Measurements from ENCODE around the gene STRAP.

GRCh38 chr12:15886372-15887042, 4.3 kb downstream of the STRAP start:
- no peak for TF ChIP-seq POLR2AphosphoS5 (IDR thresholded peaks at IDR 0.05; ENCODE audit: low read depth)
- TF ChIP-seq, protein P1, sequence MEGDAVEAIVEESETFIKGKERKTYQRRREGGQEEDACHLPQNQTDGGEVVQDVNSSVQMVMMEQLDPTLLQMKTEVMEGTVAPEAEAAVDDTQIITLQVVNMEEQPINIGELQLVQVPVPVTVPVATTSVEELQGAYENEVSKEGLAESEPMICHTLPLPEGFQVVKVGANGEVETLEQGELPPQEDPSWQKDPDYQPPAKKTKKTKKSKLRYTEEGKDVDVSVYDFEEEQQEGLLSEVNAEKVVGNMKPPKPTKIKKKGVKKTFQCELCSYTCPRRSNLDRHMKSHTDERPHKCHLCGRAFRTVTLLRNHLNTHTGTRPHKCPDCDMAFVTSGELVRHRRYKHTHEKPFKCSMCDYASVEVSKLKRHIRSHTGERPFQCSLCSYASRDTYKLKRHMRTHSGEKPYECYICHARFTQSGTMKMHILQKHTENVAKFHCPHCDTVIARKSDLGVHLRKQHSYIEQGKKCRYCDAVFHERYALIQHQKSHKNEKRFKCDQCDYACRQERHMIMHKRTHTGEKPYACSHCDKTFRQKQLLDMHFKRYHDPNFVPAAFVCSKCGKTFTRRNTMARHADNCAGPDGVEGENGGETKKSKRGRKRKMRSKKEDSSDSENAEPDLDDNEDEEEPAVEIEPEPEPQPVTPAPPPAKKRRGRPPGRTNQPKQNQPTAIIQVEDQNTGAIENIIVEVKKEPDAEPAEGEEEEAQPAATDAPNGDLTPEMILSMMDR (IDR thresholded peaks at IDR 0.05; ENCODE audit: insufficient read depth, low read length): no peak
- TF ChIP-seq, protein P2, sequence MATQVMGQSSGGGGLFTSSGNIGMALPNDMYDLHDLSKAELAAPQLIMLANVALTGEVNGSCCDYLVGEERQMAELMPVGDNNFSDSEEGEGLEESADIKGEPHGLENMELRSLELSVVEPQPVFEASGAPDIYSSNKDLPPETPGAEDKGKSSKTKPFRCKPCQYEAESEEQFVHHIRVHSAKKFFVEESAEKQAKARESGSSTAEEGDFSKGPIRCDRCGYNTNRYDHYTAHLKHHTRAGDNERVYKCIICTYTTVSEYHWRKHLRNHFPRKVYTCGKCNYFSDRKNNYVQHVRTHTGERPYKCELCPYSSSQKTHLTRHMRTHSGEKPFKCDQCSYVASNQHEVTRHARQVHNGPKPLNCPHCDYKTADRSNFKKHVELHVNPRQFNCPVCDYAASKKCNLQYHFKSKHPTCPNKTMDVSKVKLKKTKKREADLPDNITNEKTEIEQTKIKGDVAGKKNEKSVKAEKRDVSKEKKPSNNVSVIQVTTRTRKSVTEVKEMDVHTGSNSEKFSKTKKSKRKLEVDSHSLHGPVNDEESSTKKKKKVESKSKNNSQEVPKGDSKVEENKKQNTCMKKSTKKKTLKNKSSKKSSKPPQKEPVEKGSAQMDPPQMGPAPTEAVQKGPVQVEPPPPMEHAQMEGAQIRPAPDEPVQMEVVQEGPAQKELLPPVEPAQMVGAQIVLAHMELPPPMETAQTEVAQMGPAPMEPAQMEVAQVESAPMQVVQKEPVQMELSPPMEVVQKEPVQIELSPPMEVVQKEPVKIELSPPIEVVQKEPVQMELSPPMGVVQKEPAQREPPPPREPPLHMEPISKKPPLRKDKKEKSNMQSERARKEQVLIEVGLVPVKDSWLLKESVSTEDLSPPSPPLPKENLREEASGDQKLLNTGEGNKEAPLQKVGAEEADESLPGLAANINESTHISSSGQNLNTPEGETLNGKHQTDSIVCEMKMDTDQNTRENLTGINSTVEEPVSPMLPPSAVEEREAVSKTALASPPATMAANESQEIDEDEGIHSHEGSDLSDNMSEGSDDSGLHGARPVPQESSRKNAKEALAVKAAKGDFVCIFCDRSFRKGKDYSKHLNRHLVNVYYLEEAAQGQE (IDR thresholded peaks at IDR 0.05; ENCODE audit: insufficient replicate concordance, low read depth): no peak
- TF ChIP-seq GABPA (IDR thresholded peaks at IDR 0.05; ENCODE audit: low read depth): no peak
- TF ChIP-seq SPI1 (IDR thresholded peaks at IDR 0.05; ENCODE audit: borderline replicate concordance, low read depth): no peak
